ENCODE data around the gene DLX4.

DNA sequence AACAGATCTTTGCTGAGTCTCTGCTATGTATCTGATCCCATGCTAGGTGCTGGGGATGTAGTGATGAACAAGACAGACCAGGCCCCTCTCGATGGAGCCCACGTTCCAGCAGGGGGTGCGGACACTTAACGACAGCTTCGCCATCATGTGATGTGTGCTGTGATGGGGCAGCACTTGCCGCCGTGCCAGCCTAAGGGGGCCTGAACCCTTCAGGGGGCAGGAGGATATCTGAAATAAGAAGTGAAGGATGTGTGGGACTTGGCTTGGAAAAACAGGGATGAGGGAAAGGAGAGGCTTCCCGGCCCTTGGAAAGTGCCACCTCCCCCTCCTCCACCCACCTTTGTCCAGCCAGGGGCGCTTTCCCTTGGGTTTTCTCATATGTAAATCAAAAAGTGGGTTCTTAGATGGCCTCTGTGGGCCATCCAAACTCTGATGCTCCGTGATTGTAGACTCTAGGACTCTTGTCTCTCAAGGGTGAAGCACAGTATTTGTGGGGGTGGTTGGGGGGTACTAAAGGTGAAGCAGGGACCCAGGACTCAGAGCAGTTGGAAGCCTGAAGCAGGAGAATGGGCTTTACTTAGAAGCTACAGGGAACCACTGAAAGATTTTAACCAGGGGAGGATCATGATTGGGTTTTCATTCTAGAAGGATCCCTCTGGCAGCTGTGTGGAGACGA lies 30.0 kb downstream of the DLX4 start:
- TF ChIP-seq, protein P1, sequence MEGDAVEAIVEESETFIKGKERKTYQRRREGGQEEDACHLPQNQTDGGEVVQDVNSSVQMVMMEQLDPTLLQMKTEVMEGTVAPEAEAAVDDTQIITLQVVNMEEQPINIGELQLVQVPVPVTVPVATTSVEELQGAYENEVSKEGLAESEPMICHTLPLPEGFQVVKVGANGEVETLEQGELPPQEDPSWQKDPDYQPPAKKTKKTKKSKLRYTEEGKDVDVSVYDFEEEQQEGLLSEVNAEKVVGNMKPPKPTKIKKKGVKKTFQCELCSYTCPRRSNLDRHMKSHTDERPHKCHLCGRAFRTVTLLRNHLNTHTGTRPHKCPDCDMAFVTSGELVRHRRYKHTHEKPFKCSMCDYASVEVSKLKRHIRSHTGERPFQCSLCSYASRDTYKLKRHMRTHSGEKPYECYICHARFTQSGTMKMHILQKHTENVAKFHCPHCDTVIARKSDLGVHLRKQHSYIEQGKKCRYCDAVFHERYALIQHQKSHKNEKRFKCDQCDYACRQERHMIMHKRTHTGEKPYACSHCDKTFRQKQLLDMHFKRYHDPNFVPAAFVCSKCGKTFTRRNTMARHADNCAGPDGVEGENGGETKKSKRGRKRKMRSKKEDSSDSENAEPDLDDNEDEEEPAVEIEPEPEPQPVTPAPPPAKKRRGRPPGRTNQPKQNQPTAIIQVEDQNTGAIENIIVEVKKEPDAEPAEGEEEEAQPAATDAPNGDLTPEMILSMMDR (IDR thresholded peaks at IDR 0.05): no peak
- TF ChIP-seq POLR2AphosphoS5 (IDR thresholded peaks at IDR 0.05; ENCODE audit: insufficient read depth in 1 of 2, low read depth in 1 of 2) (no peak), POLR2A (IDR thresholded peaks at IDR 0.05) (no peak)

Data from vagina (tissue), 2 donors.